Measurements from ENCODE around the gene CAPN10.

DNA sequence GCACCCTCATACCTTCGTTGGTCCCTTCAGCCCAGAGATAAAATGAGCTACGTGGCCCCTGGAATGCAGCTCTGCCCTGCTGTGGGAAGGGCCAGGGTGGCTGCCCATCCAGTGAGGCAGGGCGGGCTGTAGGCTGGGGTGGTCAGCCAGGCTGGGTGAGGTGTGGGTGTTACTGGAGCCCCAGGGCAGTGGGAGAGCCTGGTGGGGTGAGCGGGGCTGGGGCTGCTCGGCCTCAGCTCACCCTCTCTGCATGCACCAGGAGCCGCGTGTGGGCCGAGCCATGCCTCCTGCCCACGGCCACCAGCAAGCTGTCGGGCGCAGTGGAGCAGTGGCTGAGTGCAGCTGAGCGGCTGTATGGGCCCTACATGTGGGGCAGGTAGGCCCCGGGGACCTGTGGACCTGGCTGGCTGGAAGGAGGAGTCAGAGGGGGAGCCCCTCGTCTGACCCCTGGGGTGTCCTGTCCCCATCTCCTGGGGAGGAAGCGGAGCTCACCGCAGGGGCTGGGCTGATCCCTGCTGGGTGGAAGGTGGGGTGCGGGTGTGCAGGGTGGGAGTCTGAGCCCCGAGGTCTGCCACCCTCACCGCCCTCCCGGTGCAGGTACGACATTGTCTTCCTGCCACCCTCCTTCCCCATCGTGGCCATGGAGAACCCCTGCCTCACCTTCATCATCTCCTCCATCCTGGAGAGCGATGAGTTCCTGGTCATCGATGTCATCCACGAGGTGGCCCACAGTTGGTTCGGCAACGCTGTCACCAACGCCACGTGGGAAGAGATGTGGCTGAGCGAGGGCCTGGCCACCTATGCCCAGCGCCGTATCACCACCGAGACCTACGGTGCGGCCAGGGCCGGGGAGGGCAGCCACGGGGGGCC lies 12.8 kb upstream of the CAPN10 start:
- TF ChIP-seq, protein P1, sequence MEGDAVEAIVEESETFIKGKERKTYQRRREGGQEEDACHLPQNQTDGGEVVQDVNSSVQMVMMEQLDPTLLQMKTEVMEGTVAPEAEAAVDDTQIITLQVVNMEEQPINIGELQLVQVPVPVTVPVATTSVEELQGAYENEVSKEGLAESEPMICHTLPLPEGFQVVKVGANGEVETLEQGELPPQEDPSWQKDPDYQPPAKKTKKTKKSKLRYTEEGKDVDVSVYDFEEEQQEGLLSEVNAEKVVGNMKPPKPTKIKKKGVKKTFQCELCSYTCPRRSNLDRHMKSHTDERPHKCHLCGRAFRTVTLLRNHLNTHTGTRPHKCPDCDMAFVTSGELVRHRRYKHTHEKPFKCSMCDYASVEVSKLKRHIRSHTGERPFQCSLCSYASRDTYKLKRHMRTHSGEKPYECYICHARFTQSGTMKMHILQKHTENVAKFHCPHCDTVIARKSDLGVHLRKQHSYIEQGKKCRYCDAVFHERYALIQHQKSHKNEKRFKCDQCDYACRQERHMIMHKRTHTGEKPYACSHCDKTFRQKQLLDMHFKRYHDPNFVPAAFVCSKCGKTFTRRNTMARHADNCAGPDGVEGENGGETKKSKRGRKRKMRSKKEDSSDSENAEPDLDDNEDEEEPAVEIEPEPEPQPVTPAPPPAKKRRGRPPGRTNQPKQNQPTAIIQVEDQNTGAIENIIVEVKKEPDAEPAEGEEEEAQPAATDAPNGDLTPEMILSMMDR (IDR thresholded peaks at IDR 0.05) = no peak
- no peak for TF ChIP-seq POLR2A (IDR thresholded peaks at IDR 0.05)

All from uterus (tissue), 2 donors.